GM10266 (cell line): ENCODE results near the gene DENND2A.
A peak's percentile ranks its signal among the peaks of the same experiment; 100 is the strongest.

Experiments used
- DNase-seq: peaks from one replicate; pipeline ENCODE4 v3.0.0; 2012; ENCODE audit errors: extremely low spot score
- CTCF ChIP-seq: IDR thresholded peaks from 2 replicates; pipeline ENCODE4 v1.5.1; 2012; ENCODE audit warnings: mild to moderate bottlenecking, low read depth; ENCODE audit not compliant: control insufficient read depth, insufficient read depth; ENCODE audit errors: missing control alignments

DENND2A gene

GRCh38 chr7:140676306-140676705 lies 35.7 kb upstream of the DENND2A start:
- no peak for TF ChIP-seq CTCF
- DNase-seq = peak; percentile 73

- no peak for TF ChIP-seq CTCF
- DNase-seq = no peak
These were observed 35.1 kb upstream of the DENND2A start for GRCh38 chr7:140675726-140676125.

- peak; percentile 52 for TF ChIP-seq CTCF
- no peak for DNase-seq
These were observed 34.5 kb upstream of the DENND2A start for GRCh38 chr7:140674899-140675701.

- DNase-seq = peak; percentile 52
- TF ChIP-seq CTCF = no peak
These were observed 33.8 kb upstream of the DENND2A start for GRCh38 chr7:140674356-140674800.

- no peak for TF ChIP-seq CTCF
- no peak for DNase-seq
These were observed 33.2 kb upstream of the DENND2A start for GRCh38 chr7:140673774-140674155.

GRCh38 chr7:140673063-140673773 lies 32.6 kb upstream of the DENND2A start:
- peak; percentile 74 for DNase-seq
- TF ChIP-seq CTCF = no peak

GRCh38 chr7:140672382-140673062 lies 31.9 kb upstream of the DENND2A start, which contains the start of gene ADCK2:
ADCK2 (plus strand) TSS chr7:140672945; CDS start chr7:140673331, 386 bp downstream.
- TF ChIP-seq CTCF = no peak
- peak; percentile 93 for DNase-seq
